OCI-LY3 (cell line): ENCODE results near the gene PLEKHA7.

ENCODE experiments used
- H2AFZ ChIP-seq: fragments of 200-600, 300-600 bp; shearing (Covaris generic); 2 replicates; pipeline ENCODE4 v1.6.0; 2014; ENCODE audit warnings: antibody characterized with exemption, low read depth, low read length
- H3K27ac ChIP-seq: fragments of 200-600, 300-600 bp; sonication (generic); 2 replicates; pipeline ENCODE4 v1.5.1; 2014; ENCODE audit warnings: mild to moderate bottlenecking, low read length, moderate library complexity, mixed read lengths
- H3K27me3 ChIP-seq: fragments of 200-600, 300-600 bp; sonication (generic); 2 replicates; pipeline ENCODE4 v1.6.1; 2014; ENCODE audit warnings: low read depth, low read length, mixed read lengths
- H3K36me3 ChIP-seq: fragments of 200-600, 300-600 bp; sonication (generic); replicated peaks from 2 replicates; pipeline ENCODE3; 2014; ENCODE audit warnings: low read depth, low read length, mixed read lengths
- H3K4me1 ChIP-seq: fragments of 300-600, 200-600 bp; sonication (generic); 2 replicates; pipeline ENCODE4 v1.6.1; 2014; ENCODE audit warnings: low read length, mixed read lengths
- H3K4me2 ChIP-seq: fragments of 200-600, 300-600 bp; sonication (generic); 2 replicates; pipeline ENCODE4 v1.6.1; 2014; ENCODE audit warnings: low read length, mixed read lengths
- H3K4me3 ChIP-seq: fragments of 300-600, 200-600 bp; sonication (generic); 2 replicates; pipeline ENCODE4 v1.5.1; 2014; ENCODE audit warnings: antibody characterized with exemption, mild to moderate bottlenecking, low read length, moderate library complexity
- H3K79me2 ChIP-seq: fragments of 300-600, 200-600 bp; shearing (Covaris generic); 2 replicates; pipeline ENCODE4 v1.6.1; 2014; ENCODE audit warnings: mild to moderate bottlenecking, low read length, mixed read lengths
- H3K9ac ChIP-seq: fragments of 300-600, 200-600 bp; shearing (Covaris generic); 2 replicates; pipeline ENCODE4 v1.6.0; 2014; ENCODE audit warnings: mild to moderate bottlenecking, low read length, moderate library complexity
- H3K9me3 ChIP-seq: fragments of 200-600, 300-600 bp; shearing (Covaris generic); 2 replicates; pipeline ENCODE4 v1.6.1; 2014; ENCODE audit warnings: low read length, mixed read lengths; ENCODE audit not compliant: insufficient read depth
- H4K20me1 ChIP-seq: fragments of 200-600, 300-600 bp; sonication (generic); 2 replicates; pipeline ENCODE4 v1.6.1; 2016; ENCODE audit warnings: low read length, mixed read lengths; ENCODE audit not compliant: insufficient read depth
- CTCF ChIP-seq: fragments of 200-600, 300-600 bp; sonication (generic); IDR thresholded peaks from 2 replicates; pipeline ENCODE4 v1.5.1; 2014; ENCODE audit warnings: antibody characterized with exemption, low read length, low read depth
- EZH2phosphoT487 ChIP-seq: fragments of 200-600 bp; shearing (Covaris generic); IDR thresholded peaks from 2 replicates; pipeline ENCODE4 v1.6.1; 2018; ENCODE audit warnings: antibody characterized with exemption, mixed run types, low read depth

Gene PLEKHA7

GRCh38 chr11:16853266-16853665 lies 160.9 kb downstream of the PLEKHA7 start:
- Histone ChIP-seq H4K20me1 (no peaks in the 10 kb centered on the region), H3K4me2 (no peak overlapping the region), H3K27ac (no peak overlapping the region), H3K27me3 (peaks cover 10% of the 10 kb centered on the region; the same call in 1 of the 2 replicates), H2AFZ (no peak overlapping the region), H3K9me3 (no peaks in the 10 kb centered on the region), H3K36me3 (no peaks in the 10 kb centered on the region), H3K4me3 (no peak overlapping the region), H3K9ac (no peak overlapping the region), H3K4me1 (no peaks in the 10 kb centered on the region), H3K79me2 (no peaks in the 10 kb centered on the region)
- TF ChIP-seq CTCF (no peak), EZH2phosphoT487 (no peak)

- H3K4me3 ChIP-seq = no peak overlapping the region
- no peak for TF ChIP-seq CTCF
- no peak for TF ChIP-seq EZH2phosphoT487
- H3K79me2 ChIP-seq = no peaks in the 10 kb centered on the region
- no peak overlapping the region for H2AFZ ChIP-seq
- peaks cover 4% of the 10 kb centered on the region; the same call in 1 of the 2 replicates for H3K27me3 ChIP-seq
- H3K27ac ChIP-seq = no peak overlapping the region
- no peaks in the 10 kb centered on the region for H3K9me3 ChIP-seq
- no peak overlapping the region for H3K9ac ChIP-seq
- peaks cover 6% of the 10 kb centered on the region; the same call in 1 of the 2 replicates for H3K4me1 ChIP-seq
- H3K36me3 ChIP-seq = no peaks in the 10 kb centered on the region
- H3K4me2 ChIP-seq = no peak overlapping the region
- no peaks in the 10 kb centered on the region for H4K20me1 ChIP-seq
Observed at GRCh38 chr11:16846305-16846704, 167.9 kb downstream of the PLEKHA7 start.

- no peaks in the 10 kb centered on the region for H3K9me3 ChIP-seq
- peaks cover 1% of the 10 kb centered on the region; the same call in 1 of the 2 replicates for H3K27me3 ChIP-seq
- H3K9ac ChIP-seq = no peak overlapping the region
- no peaks in the 10 kb centered on the region for H3K79me2 ChIP-seq
- H4K20me1 ChIP-seq = no peaks in the 10 kb centered on the region
- H2AFZ ChIP-seq = no peak overlapping the region
- no peak overlapping the region for H3K4me3 ChIP-seq
- no peak overlapping the region for H3K4me2 ChIP-seq
- no peak overlapping the region for H3K27ac ChIP-seq
- no peak for TF ChIP-seq EZH2phosphoT487
- no peak for TF ChIP-seq CTCF
- H3K4me1 ChIP-seq = peaks cover 6% of the 10 kb centered on the region; the same call in 1 of the 2 replicates
- H3K36me3 ChIP-seq = no peaks in the 10 kb centered on the region
Observed at GRCh38 chr11:16844268-16844771, 169.9 kb downstream of the PLEKHA7 start.

- Histone ChIP-seq H3K27me3 (no peaks in the 10 kb centered on the region; the same call in 1 of the 2 replicates), H3K4me3 (no peak overlapping the region), H3K27ac (no peak overlapping the region), H3K9me3 (no peaks in the 10 kb centered on the region), H3K79me2 (no peaks in the 10 kb centered on the region), H3K4me1 (peaks cover 6% of the 10 kb centered on the region; the same call in 1 of the 2 replicates), H4K20me1 (no peaks in the 10 kb centered on the region), H3K36me3 (no peaks in the 10 kb centered on the region), H2AFZ (no peak overlapping the region), H3K9ac (no peak overlapping the region), H3K4me2 (no peak overlapping the region)
- TF ChIP-seq CTCF (no peak), EZH2phosphoT487 (no peak)
Observed at GRCh38 chr11:16843294-16843693, 170.9 kb downstream of the PLEKHA7 start.
